HepG2 (cell line): ENCODE results near the gene SMAD6. TPM values are rescaled to one million over a fixed set of nuclear protein-coding genes. Genes with fewer than 3 reads are reported as not detected.

Experiments used
- ATAC-seq: fragments of 200-7000 bp; cut with Tn5 transposase; 3 replicates; pipeline ENCODE4 v1.9.1; 2020; ENCODE audit warnings: mild to moderate bottlenecking, moderate library complexity
- BruUV-seq: library from RNA; stranded (reverse); fragments of 400-500 nt; replicated peaks from 2 replicates; lab custom pipeline; 2021; lab: Mats Ljungman, UMichigan
- CTCF ChIA-PET: fragments of 300-600 bp; formaldehyde crosslinking; extraction: SDS; loops from one replicate; lab custom pipeline; 2021; ENCODE audit warnings: low total read pairs, inconsistent platforms, low intra/inter-chr PET ratio; lab: Yijun Ruan, JAX
- POLR2A ChIA-PET: fragments of 350-600 bp; sonication (Branson Sonifier 250); formaldehyde crosslinking; loops from one replicate; lab custom pipeline; 2020; ENCODE audit warnings: antibody characterized with exemption, inconsistent platforms; lab: Yijun Ruan, JAX
- DNase-seq: peaks from one replicate; pipeline ENCODE4 v3.0.0-alpha.2; 2015; ENCODE audit warnings: low spot score
- FAIRE-seq: peaks from 3 replicates; lab custom pipeline; 2011; peaks lifted over from hg19 to GRCh38; lab: Jason Lieb, UNC
- H2AFZ ChIP-seq: one replicate; pipeline ENCODE4 v1.6.1; 2011; ENCODE audit warnings: low read length, inconsistent platforms
- H3K27ac ChIP-seq: fragments of 300-600 bp; 3 replicates; pipeline ENCODE4 v1.8.0; 2011; ENCODE audit warnings: mixed run types, mild to moderate bottlenecking, mixed read lengths, low read length, inconsistent platforms; ENCODE audit not compliant: insufficient read depth; ENCODE audit errors: extremely low read length
- H3K27me3 ChIP-seq, 2 experiments: fragments of 200-600 bp in 1 of 2; 2 replicates in 1 of 2; 3 replicates in 1 of 2; pipeline versions ENCODE4 v1.6.0 to v1.8.0; 2011; ENCODE audit warnings: low read length in 2 of 2, mild to moderate bottlenecking in 2 of 2, moderate library complexity in 2 of 2, inconsistent platforms in 1 of 2; ENCODE audit not compliant: insufficient read depth in 2 of 2, control insufficient read depth in 1 of 2
- H3K36me3 ChIP-seq, 2 experiments: fragments of 200-600 bp in 1 of 2; replicated peaks in 1 of 2; 2 replicates in 1 of 2; 3 replicates in 1 of 2; pipeline versions ENCODE4 v1.5.1 to v1.8.0; 2011; ENCODE audit warnings: low read length in 2 of 2, inconsistent platforms in 1 of 2; ENCODE audit not compliant: insufficient read depth in 2 of 2, control insufficient read depth in 1 of 2
- H3K4me1 ChIP-seq: 2 replicates; pipeline ENCODE4 v1.5.1; 2012; ENCODE audit warnings: low read length, inconsistent platforms; ENCODE audit not compliant: insufficient read depth
- H3K4me2 ChIP-seq: 2 replicates; pipeline ENCODE4 v1.6.0; 2011; ENCODE audit warnings: low read depth, low read length, inconsistent platforms
- H3K4me3 ChIP-seq, 3 experiments: fragments of 200-600 bp in 1 of 3; sonication (generic), shearing (Covaris generic) in 1 of 3; replicated peaks in 1 of 3; 2 replicates each; pipeline ENCODE4 v1.5.1; 2011 to 2016; ENCODE audit warnings: low read length in 3 of 3, inconsistent platforms in 2 of 3, low read depth in 2 of 3, mild to moderate bottlenecking in 2 of 3, control low read depth in 1 of 3, mixed read lengths in 1 of 3; ENCODE audit not compliant: insufficient read depth in 1 of 3
- H3K79me2 ChIP-seq: one replicate; pipeline ENCODE4 v1.6.1; 2011; ENCODE audit warnings: low read length, inconsistent platforms; ENCODE audit not compliant: insufficient read depth
- H3K9ac ChIP-seq: 2 replicates; pipeline ENCODE4 v1.6.0; 2011; ENCODE audit warnings: mild to moderate bottlenecking, low read depth, low read length, inconsistent platforms; ENCODE audit not compliant: insufficient read depth
- H3K9me3 ChIP-seq: 2 replicates; pipeline ENCODE4 v1.5.1; 2012; ENCODE audit warnings: mild to moderate bottlenecking, low read length
- H4K20me1 ChIP-seq: 2 replicates; pipeline ENCODE4 v1.6.0; 2011; ENCODE audit warnings: inconsistent platforms, mild to moderate bottlenecking, low read length, moderate library complexity; ENCODE audit not compliant: insufficient read depth
- ESRRA ChIP-seq: sonication (generic); formaldehyde crosslinking; IDR thresholded peaks from 2 replicates; pipeline ENCODE4 v1.5.1; 2020; ENCODE audit warnings: mild to moderate bottlenecking, low read depth, missing genetic modification reagents
- RXRB ChIP-seq: IDR thresholded peaks from 2 replicates; pipeline ENCODE4 v1.6.1; 2016; ENCODE audit warnings: borderline replicate concordance, missing genetic modification reagents, missing compliant biosample characterization
- SALL2 ChIP-seq: sonication (generic); formaldehyde crosslinking; IDR thresholded peaks from 2 replicates; pipeline ENCODE4 v1.8.1; 2023; ENCODE audit warnings: mild to moderate bottlenecking, missing genetic modification reagents, inconsistent platforms
- XBP1 ChIP-seq: sonication (generic); formaldehyde crosslinking; IDR thresholded peaks from 2 replicates; pipeline ENCODE4 v1.5.0; 2020; ENCODE audit warnings: missing genetic modification reagents
- ZBTB25 ChIP-seq: IDR thresholded peaks from 2 replicates; pipeline ENCODE4 v1.6.1; 2018; ENCODE audit warnings: missing genetic modification reagents
- ZNF629 ChIP-seq: sonication (generic); formaldehyde crosslinking; conservative IDR thresholded peaks from 2 replicates; pipeline ENCODE4 v1.5.0; 2020; ENCODE audit warnings: missing genetic modification reagents
- WGBS: methylation state at CpG from one replicate; pipeline ENCODE4 v1.1.6; 2017; ENCODE audit warnings: low lambda C conversion rate; 5-methylcytosine and 5-hydroxymethylcytosine counted together
- in situ Hi-C: cut with HindIII; loops from 2 replicates; pipeline ENCODE4 v1.10.0; 2017; ENCODE audit warnings: low pct_unique_long_range_greater_than_20kb; ENCODE audit not compliant: extremely low pct_ligation_motif_present
- intact Hi-C: fragments of 100-400 bp; cut with micrococcal nuclease; formaldehyde crosslinking; loops from one replicate; pipeline ENCODE4 v1.10.0; 2022; ENCODE audit not compliant: unreplicated experiment
- polyA plus RNA-seq, 8 experiments: library from polyadenylated mRNA; depleted of rRNA in 3 of 8; stranded (reverse) in 7 of 8; unstranded in 1 of 8; fragments of >200 nt; fragmentation: Illumina TruSeq in 4 of 8; extraction: Trizol in 4 of 8; gene quantifications; 2 replicates each; pipeline versions ENCODE4 v1.2.1 to v1.2.3, GENCODE V29; 2011 to 2016; ENCODE audit warnings: low read depth in 4 of 8, missing spikeins in 1 of 8, mixed read lengths in 1 of 8; ENCODE audit not compliant: insufficient read depth in 1 of 8
- total RNA-seq, 5 experiments: library from RNA; depleted of rRNA; stranded (reverse); fragments of >200 nt; fragmentation: Illumina TruSeq; extraction: Trizol; gene quantifications; 2 replicates each; pipeline ENCODE4 v1.2.3, GENCODE V29; 2016; ENCODE audit warnings: low read depth in 1 of 5

SMAD6 gene
- total and polyA plus RNA-seq, 2 of the 13 experiments (the other 11 are each of a cell fraction or from before 2014, with no cell fraction given), result 3.3 to 4.4 TPM

GRCh38 chr15:66801266-66801665 lies 99.2 kb downstream of the SMAD6 start:
- Histone ChIP-seq H4K20me1 (no peaks in the 10 kb centered on the region), H2AFZ (no peak overlapping the region), H3K9me3 (no peaks in the 10 kb centered on the region), H3K27ac (no peak overlapping the region), H3K4me1 (peaks cover 25% of the 10 kb centered on the region), H3K4me3 (no peak overlapping the region), H3K9ac (no peak overlapping the region), H3K4me2 (no peak overlapping the region), H3K27me3 (peaks cover 0 to 10% of the 10 kb centered on the region in 2 experiments; a peak in 3 of 5 replicates), H3K79me2 (no peaks in the 10 kb centered on the region), H3K36me3 (no peaks in the 10 kb centered on the region)
- 52% methylated on average over 3 of the region's 3 CpGs for WGBS
- ATAC-seq (no peak), FAIRE-seq (no peak), DNase-seq (no peak)
- CTCF ChIA-PET, result no interaction called here
- in situ Hi-C loops, result no loop called here
- POLR2A ChIA-PET, result no interaction called here
- no peak for TF ChIP-seq SALL2 (CRISPR knock-in tag)
- peak; percentile 90 for TF ChIP-seq ZNF629
- TF ChIP-seq ESRRA, result no peak
- TF ChIP-seq ZBTB25 (CRISPR knock-in tag), result no peak
- no peak for TF ChIP-seq XBP1 (CRISPR knock-in tag)
- no peak for TF ChIP-seq RXRB (CRISPR knock-in tag)
- intact Hi-C loops, result loop anchor here (5.0 kb wide), 1 partner anchor 36 kb away; no protein-coding TSS in a partner anchor
- BruUV-seq, result no TSS peak
